ENCODE results near the gene NT5C2. TPM values are rescaled to one million over a fixed set of nuclear protein-coding genes. Genes with fewer than 3 reads are reported as not detected.

Gene NT5C2
- total RNA-seq, 1 donor from 2014 or later: 55.0 TPM

DNA sequence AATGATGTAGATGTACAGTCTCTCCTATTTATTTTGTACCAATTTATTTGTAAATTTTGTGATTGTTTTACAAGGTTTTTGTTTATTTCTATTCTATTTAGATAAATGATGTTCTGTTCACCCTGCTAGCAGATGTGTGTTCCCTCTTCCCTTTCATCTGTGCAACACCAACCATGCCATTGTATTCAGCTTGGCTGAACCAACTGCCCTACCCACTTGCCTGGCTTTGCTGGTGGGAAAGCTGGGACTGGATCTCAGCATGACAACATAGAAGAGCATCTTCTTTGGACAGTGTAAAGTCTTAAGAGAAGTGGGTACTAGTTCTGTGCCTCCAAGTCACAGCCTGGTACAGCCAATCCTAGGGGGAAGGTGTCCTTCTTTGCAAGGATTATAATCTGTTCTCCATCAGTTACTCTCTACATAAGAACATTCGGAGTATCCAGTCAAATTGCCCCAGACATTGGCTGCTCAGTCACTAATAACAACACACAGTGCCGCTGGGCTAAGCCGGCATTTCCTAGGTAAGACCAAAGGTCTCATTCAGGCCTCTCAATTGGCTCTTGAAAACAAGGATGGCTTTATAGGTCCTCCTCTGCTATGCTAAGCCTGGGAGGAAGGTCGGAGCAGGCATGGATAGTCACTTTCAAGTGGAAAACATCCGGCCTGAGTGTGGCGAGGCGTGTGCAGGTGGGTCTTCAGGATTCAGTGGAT, 109.7 kb downstream of the NT5C2 start:
- no peaks in the 10 kb centered on the region for H3K4me1 ChIP-seq
- no peaks in the 10 kb centered on the region for H3K27me3 ChIP-seq (ENCODE audit: low read depth)
- no peaks in the 10 kb centered on the region for H3K9me3 ChIP-seq (replicated peaks)
- H3K4me3 ChIP-seq: no peak overlapping the region
- no peak for DNase-seq
- TF ChIP-seq, protein P1, sequence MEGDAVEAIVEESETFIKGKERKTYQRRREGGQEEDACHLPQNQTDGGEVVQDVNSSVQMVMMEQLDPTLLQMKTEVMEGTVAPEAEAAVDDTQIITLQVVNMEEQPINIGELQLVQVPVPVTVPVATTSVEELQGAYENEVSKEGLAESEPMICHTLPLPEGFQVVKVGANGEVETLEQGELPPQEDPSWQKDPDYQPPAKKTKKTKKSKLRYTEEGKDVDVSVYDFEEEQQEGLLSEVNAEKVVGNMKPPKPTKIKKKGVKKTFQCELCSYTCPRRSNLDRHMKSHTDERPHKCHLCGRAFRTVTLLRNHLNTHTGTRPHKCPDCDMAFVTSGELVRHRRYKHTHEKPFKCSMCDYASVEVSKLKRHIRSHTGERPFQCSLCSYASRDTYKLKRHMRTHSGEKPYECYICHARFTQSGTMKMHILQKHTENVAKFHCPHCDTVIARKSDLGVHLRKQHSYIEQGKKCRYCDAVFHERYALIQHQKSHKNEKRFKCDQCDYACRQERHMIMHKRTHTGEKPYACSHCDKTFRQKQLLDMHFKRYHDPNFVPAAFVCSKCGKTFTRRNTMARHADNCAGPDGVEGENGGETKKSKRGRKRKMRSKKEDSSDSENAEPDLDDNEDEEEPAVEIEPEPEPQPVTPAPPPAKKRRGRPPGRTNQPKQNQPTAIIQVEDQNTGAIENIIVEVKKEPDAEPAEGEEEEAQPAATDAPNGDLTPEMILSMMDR (IDR thresholded peaks at IDR 0.05; ENCODE audit: borderline replicate concordance): no peak
- H3K36me3 ChIP-seq: peaks cover 45% of the 10 kb centered on the region
- no peak overlapping the region for H3K27ac ChIP-seq (replicated peaks)
- intact Hi-C loops (cut with micrococcal nuclease): no loop called here

- Histone ChIP-seq H3K9me3 (replicated peaks) (no peaks in the 10 kb centered on the region), H3K27me3 (ENCODE audit: low read depth) (no peaks in the 10 kb centered on the region), H3K4me3 (no peak overlapping the region), H3K36me3 (peaks cover 45% of the 10 kb centered on the region), H3K4me1 (no peaks in the 10 kb centered on the region), H3K27ac (replicated peaks) (no peak overlapping the region)
- DNase-seq: no peak
- intact Hi-C loops (cut with micrococcal nuclease): no loop called here
- TF ChIP-seq, protein P1 (IDR thresholded peaks at IDR 0.05; ENCODE audit: borderline replicate concordance): no peak
Observed at GRCh38 chr10:103082683-103083082, 110.4 kb downstream of the NT5C2 start.

DNA sequence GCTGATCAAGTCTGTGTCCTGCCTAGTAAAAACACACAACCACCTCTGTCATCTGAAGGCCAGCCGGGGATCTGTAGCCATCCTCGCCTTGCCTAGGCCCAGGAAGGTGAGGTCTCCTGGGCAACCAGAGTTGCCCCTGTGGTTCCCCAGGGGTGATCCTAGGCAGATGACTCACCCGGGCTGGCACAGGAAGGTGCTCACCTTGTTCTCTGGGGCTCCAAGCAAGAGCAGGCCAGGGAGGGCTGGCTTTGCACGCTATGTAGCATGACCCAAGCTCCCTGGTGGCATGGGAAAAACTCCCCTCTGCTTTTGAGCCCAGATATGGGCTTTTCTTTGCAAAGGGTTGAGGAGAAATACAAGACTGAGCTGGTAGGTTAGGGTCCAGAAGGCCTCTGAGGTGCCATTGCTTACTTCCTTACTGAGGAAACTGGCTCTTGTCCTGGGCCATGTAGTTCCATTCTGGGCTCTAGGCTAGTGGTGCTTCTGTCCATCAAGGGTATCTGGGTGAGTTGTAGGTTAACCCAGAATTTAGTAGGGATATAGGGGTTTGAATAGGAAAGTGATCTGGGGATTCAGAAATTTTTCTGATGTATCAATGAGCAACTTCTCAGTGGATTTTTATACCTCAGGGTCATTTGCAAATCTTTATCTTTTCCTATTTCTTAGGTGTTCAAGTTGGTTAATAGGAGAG, 112.0 kb downstream of the NT5C2 start:
- intact Hi-C loops (cut with micrococcal nuclease): no loop called here
- H3K9me3 ChIP-seq (replicated peaks): no peaks in the 10 kb centered on the region
- TF ChIP-seq, protein P1 (IDR thresholded peaks at IDR 0.05; ENCODE audit: borderline replicate concordance): no peak
- H3K36me3 ChIP-seq: peaks cover 47% of the 10 kb centered on the region
- H3K4me1 ChIP-seq: no peaks in the 10 kb centered on the region
- no peak overlapping the region for H3K4me3 ChIP-seq
- DNase-seq: no peak
- H3K27me3 ChIP-seq (ENCODE audit: low read depth): no peaks in the 10 kb centered on the region
- H3K27ac ChIP-seq (replicated peaks): no peak overlapping the region

DNA sequence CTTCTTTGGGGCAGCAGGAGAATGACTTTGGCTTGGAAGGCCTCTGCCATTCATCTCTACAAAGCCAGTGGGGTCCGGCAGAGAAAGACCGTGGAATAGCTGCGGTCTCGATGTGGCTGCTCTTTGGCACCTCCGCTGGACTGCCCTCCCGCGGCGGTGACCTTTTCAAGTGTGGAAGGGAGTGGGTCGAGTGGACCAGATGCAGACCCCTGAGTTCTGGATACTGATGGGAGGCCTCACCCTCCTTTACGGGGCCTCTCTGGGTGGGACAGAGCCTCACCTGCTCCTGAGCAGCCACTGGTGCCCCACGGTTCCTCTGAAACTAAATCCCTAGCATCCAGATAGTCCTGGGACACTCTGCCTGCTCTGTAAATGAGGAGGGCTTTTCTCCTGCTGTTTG, 113.1 kb downstream of the NT5C2 start:
- TF ChIP-seq, protein P1 (IDR thresholded peaks at IDR 0.05; ENCODE audit: borderline replicate concordance): no peak
- DNase-seq: no peak
- H3K36me3 ChIP-seq: peaks cover 40% of the 10 kb centered on the region
- H3K9me3 ChIP-seq (replicated peaks): no peaks in the 10 kb centered on the region
- no peak overlapping the region for H3K4me3 ChIP-seq
- no peaks in the 10 kb centered on the region for H3K27me3 ChIP-seq (ENCODE audit: low read depth)
- no peaks in the 10 kb centered on the region for H3K4me1 ChIP-seq
- intact Hi-C loops (cut with micrococcal nuclease): no loop called here
- H3K27ac ChIP-seq (replicated peaks): no peak overlapping the region

DNA sequence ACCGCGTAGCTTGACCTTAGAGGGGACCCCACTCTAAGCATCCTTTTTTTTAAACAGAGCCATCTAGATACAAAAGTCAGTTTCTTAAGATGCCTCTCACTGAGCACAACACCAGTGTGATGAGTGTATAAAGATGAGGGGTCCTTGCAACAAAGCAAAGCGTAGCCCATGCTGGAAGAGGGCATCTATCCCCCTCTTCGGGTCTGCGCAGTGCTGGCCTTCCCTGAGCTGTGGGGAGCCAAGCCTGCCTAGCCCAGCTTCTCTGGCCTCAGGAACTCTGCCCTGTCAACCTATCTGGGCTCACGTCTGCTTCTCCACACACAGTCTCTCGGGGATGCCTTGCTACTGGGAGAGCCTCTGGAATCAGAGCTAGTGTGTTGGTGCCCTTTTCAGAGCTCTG, 114.0 kb downstream of the NT5C2 start:
- Histone ChIP-seq H3K9me3 (replicated peaks) (no peaks in the 10 kb centered on the region), H3K27me3 (ENCODE audit: low read depth) (no peaks in the 10 kb centered on the region), H3K4me1 (no peaks in the 10 kb centered on the region), H3K27ac (replicated peaks) (no peak overlapping the region), H3K4me3 (no peak overlapping the region), H3K36me3 (peaks cover 34% of the 10 kb centered on the region)
- DNase-seq: no peak
- TF ChIP-seq, protein P1 (IDR thresholded peaks at IDR 0.05; ENCODE audit: borderline replicate concordance): no peak
- intact Hi-C loops (cut with micrococcal nuclease): no loop called here
